Measurements from ENCODE around the gene CPNE4.

DNA sequence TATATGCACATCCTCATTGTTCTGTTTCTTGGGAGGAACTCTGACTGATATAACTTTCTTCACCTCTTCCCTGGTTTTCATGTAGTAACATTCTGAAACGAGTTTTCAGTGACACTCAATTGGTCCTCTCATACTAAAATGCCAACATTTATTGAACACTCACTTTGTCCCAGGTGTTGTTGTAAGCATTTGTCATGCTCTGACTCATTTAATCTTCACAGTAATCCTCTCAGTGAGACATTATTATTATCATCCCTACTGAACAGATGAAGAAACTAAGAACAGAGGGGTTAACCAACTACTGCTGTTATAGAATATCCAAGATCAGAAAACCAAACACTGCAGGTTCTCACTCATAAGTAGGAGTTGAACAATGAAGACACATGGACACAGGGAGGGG lies 437.9 kb downstream of the CPNE4 start:
- TF ChIP-seq EZH2 (IDR thresholded peaks at IDR 0.05) (no peak), FOXP2 (optimal IDR thresholded peaks at IDR 0.05; ENCODE audit: control extremely low read depth, extremely low read length, insufficient read depth) (no peak), POLR2AphosphoS5 (IDR thresholded peaks at IDR 0.05; ENCODE audit: borderline replicate concordance, low read depth, low read length) (no peak)

Measured in SK-N-MC (cell line).